HTR-8/SVneo (cell line): ENCODE results near the gene RFXANK.
"Not testable (repeated sequence)": the region's sequence is repeated elsewhere in the genome, so short reads cannot be mapped to it uniquely, and the experiment has no call there.

Experiments used
- DNase-seq: peaks from one replicate; pipeline ENCODE4 v3.0.0; 2011; ENCODE audit warnings: low spot score, mixed read lengths; ENCODE audit not compliant: insufficient read length
- FAIRE-seq: peaks from 2 replicates; lab custom pipeline; 2011; peaks lifted over from hg19 to GRCh38; lab: Jason Lieb, UNC

RFXANK gene, protein sequence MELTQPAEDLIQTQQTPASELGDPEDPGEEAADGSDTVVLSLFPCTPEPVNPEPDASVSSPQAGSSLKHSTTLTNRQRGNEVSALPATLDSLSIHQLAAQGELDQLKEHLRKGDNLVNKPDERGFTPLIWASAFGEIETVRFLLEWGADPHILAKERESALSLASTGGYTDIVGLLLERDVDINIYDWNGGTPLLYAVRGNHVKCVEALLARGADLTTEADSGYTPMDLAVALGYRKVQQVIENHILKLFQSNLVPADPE

DNA sequence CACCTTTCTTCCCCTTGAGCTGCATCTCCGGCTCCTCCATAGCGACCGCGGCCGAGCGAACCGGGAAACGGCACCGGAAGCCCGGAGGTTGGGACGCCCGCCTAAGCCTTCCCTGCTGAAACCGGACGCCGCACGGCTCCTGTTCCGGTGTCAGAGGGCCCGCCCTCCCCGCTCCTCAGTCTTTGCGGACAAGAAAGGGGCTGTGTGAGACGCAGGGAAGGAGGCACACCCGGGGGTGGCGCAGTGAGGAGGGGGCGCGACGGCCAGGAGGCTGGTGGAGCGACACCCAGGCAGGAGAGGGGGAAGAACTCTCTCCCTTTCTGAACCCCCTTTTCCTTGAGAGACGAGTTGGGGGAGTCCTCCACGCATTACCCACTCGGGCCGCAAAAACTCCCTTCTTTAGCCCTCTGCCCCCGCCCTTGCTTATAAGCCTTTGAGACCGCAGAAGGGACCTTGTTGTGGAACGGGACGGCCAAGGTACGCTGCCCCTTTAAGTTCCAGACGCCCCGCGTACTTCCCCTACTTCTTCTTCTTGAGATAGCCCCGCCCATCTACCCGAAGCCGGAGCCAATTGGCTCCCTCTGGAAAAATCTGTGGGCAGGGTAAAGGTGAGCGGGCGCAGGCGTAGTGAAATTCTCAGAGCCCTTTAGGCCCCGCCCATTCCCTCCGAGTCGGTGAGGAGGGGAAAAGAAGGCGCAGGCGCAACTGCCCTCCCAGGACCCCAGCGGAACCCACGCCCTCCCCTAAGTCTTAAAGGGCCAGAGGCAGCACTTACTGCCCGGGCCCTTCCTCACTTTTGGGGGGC is at the start of gene RFXANK, which contains the start of gene BORCS8:
Gene RFXANK, plus strand, starts transcription at position 181 of the 805 bp plus-strand sequence. CDS start 1,689 bp downstream, outside the sequence.
Gene BORCS8, minus strand, starts transcription at position 75 of the 805 bp plus-strand sequence. Its CDS starts 35 bp downstream, at position 40.
- FAIRE-seq: peak; percentile 87
- DNase-seq: peak; percentile 99

DNA sequence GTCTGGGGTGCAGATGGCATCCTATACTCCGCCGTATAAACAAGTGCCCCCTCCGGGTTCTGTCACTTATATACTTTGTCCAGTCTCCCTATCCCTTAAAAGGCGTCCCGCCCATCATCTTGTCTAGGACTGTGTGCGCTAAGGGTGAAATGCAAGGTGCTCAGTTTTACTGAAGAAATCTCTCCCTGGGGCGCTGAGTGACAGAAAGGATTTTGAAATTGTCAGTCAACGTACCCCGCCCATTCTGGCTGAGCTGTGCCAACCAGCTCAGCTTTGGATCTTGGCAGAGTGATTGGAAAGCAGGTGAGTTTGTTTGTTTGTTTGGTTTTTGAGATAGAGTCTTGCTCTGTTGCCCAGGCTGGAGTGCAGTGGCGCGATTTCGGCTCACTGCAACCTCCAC is 49.7 kb upstream of the RFXANK start:
- FAIRE-seq: no peak

DNA sequence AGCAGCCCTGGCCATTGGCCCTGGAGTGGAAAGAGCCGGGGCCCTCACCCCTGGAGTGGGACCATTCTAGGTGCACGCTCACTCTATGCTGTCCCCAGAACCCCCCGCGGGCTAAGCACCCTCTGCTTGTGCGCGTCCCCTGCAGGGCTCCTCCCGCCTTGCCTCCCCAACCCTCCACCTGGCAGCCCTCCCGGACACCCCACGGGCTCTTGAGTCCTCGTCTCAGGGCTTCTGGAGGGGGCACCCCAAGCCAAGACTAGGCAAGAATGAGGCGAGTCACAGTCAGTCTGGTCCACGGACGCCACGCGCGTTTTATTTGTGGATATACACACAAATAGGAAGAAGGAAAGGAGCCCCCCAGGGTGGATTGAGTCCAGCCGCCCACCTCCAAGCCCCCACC is 46.8 kb upstream of the RFXANK start:
- FAIRE-seq (no peak), DNase-seq (no peak)

More for the DNA sequence above, 49.7 kb upstream of the RFXANK start:
- DNase-seq: no peak

DNA sequence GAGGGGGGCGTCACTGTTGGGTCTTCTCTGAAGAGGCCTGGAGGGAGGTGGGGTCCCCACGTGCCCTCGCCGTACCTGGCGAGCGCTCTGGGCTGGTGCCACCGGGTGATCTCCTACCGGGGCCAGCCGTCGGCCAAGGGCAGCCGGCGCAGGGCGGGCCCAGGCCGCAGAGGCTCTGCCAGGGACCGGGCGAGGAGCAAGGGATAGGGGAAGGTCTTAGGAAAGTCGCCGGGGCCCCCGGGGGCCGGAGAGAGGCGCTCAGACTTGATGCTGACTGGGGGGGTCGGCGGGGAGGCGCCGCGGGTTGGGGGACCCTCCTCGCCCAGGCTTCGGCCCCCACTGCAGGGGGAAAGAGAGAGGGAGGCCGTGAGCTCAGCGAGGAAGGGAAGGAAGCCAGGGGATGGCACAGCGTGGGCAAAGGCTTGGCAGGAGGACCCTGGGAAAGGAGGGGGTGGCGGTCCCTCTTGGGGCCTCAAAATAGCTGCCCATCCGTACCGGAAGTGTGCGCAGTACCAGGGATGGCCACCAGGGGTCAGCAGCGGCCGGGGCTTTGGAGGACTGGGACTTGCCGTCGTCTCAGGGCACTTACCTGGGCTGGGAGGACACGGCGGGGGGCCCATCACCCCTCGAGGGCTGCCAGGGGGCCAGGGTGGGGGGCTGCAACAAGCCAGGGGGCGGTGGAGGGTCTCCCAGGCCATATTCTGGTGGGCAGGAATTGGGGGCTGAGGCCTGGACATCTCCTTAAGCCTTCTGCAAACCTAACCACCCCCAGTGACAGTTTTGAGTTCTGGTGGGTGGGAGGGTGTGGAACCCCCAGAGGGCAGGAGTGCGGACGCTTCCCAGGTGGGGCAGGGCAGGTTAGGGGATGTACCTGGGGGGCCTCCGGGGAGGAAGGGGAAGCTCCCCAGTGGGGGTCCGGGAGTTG is 46.1 kb upstream of the RFXANK start:
- DNase-seq (peak; percentile 75), FAIRE-seq (peak; percentile 84)

DNA sequence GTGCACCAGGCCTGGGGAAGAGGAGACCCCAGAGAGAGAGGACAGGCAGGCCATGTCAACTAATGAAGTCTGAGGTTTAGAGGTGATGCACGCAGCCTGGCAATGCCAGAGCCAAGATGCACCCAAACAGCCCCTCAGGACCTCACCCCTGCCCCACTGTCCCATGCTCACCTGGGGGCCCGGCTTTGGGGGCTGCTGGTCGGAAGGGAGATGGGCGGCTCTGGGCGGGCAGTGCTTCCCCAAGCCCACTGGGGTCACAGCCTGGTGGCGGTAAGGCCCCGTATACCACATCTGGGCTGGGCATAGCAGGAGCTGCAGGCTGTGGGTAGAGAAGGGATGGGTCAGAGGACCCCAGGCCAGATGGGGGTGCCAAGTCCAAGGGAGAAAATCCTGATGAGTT is 45.2 kb upstream of the RFXANK start:
- no peak for DNase-seq
- no peak for FAIRE-seq

DNA sequence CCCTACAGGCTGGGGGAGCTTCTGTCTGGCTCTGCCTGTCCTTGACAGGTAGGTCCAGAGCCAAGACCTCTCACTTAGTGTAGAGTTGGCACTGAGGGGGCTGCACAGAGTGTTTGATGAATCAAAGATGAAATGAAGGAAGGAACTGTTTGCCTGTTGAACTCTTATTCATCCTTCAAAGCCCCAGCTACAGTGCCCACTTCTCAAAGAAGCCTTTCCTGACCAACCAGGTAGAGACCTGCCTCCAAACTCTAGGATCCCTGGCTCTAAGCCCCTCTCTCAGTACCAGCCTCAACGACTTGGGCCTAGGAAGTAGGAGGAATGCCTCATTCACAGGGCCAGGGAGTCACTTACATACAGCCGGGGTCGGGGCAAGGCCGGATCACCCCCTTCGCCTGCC is 44.7 kb upstream of the RFXANK start:
- FAIRE-seq: no peak
- DNase-seq: no peak

DNA sequence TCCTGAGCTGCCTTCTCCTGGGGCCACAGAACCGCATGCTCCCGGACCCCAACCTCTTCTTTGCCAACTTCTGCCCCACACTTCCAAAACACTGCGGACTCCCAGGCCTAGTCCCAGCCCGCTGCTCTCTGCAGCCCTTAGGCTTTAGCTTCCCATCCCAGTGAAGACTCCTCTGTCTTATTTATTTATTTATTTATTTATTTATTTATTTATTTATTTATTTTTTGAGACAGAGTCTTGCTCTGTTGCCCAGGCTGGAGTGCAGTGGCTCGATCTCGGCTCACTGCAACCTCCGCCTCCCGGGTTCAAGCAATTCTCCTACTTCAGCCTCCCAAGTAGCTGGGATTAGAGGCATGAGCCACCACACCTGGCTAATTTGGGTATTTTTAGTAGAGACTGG is 43.6 kb upstream of the RFXANK start:
- DNase-seq, FAIRE-seq: not testable (repeated sequence)

DNA sequence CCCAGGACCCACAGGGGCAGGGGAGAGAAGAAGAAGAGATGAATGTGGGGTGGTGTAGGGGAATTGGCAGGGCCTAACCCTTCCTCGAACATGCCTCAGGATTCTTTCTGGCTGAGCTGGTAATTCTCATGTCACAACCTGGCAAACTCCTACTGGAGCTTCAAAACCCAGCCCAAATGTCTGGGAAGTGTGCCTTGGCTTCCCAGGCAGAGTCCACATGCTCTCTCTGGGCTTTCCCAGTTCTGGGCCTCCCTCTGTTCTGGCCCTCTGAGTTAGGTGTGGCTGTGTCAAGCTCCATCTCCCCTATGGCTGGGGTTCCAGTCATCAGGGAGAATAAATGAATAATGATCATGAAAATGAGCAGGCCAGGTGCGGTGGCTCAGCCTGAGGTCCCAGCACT is 42.6 kb upstream of the RFXANK start:
- FAIRE-seq (no peak), DNase-seq (no peak)

DNA sequence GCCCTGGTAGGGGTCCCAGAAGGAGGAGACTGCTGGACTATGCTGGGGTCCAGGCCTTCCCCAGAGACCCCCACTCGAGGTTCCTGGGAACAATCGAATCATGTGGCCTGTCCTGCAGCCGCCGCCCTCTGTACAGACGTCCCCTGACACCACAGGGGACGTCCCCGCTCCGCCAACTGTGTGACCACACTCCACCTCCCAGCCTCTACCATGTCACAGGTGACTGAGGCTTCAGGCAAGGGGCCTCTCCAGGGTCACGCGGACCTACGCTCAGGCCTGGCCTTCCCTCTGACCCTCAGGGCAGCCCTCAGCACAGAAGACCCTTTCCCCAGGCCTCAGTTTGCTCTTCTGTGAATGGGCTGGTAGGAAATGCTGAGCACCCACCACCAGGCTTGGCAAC is 40.6 kb upstream of the RFXANK start:
- DNase-seq (no peak), FAIRE-seq (no peak)

DNA sequence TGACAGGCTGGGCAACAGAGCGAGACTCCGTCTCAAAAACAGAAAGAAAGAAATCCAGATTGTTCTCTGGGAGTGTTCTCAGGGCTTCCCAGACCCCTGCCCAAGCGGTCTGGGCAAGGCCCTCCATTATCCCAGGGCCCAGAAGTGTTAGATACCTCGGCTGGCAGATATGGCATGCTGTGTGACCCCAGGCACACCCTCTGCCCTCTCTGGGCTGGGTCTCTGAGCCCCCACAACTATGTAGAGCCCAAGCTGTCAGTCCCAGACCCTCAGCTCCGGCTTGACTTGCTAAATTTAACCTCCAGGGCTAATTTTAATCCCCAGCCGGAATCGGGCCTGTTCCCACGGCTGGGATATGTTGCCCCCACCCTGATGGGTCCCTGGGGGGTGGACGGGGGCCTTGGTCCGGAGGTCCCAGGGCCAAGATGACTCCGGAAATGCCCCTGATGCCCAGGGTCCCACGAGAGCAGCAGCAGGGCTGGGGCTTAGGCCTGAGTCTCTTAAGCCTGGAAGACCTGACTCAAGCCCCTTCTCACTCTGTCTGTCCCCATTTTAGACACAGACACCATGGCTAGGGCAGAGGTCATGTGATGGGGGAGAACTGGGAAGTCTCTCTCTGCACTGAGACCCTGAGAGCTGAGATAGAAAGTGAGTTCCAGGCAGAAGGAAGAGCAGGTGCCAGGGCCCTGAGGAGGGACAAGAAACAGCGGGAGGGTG is 39.2 kb upstream of the RFXANK start:
- DNase-seq (no peak), FAIRE-seq (no peak)

DNA sequence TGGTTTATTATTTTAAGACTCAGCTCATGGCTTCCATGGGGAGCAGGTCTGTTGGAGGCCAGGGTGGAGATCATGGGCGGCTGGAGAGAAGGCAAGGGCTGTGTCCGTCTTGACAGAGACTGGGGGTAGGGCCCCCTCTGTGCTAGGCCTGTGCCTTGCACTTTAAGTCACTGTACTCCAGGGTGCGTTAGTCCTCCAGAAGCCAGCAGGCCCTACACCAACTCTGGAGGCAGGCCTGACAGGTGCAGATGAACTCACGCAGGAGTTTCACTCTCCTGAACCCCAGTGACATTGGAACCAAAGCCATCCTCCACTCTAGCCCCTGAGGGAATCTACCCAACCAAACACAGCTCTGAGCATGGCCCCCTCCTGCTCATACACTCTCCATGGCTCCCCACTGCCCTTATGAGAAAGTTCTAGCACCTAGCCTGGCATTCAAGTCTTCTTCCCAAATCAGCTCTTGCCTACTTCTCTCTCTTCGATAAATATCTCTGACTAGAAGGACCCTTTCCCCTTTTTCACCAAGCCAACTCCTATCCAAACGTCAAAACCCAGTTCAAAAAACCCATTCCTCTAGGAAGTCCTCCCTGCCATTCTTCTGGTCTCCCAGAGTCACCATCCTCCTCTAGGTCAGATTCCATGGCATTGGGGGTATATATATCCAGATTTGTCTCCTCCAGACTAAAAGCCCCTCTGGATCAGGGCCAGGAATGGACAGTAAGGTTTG is 37.1 kb upstream of the RFXANK start:
- DNase-seq (no peak), FAIRE-seq (no peak)

DNA sequence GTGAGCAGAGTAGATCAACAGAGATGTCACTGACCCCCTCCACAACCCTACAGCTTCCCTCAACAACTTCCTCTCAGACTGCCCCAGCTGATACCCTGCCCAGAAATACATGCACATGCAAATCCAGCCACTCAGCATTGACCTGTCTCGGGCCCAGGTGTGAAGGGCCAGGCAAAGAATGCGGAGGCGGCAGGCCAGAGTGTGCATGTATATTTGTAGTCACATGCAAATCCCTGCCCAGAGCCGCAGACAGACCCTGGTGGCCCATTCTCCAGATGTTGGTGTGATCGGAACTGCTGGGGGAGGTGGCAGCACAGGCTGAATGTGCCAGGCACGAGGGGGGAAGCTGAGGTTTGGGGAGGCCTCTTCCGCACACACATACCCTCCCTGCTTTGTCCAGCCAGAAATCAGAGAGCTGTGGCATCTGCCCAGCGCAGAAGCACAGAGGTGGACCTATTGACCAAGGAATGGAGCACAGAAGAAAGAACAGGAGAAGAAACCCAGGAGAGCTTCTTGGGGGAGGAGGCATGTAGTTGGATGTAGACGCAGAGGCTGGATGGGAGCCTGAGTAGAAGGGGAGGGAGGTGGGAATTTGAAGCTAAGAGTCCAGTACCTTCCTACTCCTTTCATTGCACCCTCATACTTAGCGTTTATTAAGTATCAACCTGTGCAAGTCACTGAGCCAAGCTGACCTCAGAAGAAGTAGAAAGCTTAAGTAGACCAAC is 36.4 kb upstream of the RFXANK start:
- no peak for DNase-seq
- no peak for FAIRE-seq

DNA sequence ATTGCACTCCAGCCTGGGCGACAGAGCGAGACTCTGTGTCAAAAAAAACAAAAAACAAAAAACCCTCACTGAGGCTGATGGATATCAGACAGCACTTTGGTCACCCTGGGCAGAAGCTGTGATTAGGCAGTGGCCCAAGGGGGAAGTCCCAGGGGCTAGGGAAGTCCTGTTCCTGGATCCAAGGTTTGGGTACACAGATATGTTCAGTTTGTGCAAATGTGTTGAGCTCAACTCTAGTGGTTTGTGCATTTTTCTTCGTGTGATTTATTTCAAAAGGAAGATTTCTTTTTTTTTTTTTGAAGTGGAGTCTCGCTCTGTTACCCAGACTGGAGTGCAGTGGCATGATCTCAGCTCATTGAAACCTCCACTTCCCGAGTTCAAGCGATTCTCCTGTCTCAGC is 34.2 kb upstream of the RFXANK start:
- no peak for DNase-seq
- no peak for FAIRE-seq

DNA sequence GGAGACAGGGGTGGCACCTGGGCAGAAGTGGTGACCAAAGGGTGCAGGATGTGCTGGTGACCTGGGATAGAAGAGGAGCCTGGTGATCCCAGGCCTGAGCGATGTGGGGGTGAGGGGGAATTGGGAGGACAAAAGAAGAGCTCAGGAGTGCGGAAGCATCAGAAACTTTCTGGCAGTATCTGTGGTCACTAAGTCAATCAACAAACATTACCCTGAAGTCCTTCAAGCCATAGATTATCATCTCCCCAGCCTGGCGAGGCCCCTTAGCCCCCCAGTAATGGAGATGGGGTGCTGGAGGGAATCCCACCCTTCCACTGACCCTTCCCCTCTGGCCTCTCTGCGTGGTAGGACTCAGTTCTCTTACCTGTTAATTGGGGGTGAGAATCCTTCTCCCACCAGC is 32.5 kb upstream of the RFXANK start:
- FAIRE-seq: no peak
- DNase-seq: no peak

DNA sequence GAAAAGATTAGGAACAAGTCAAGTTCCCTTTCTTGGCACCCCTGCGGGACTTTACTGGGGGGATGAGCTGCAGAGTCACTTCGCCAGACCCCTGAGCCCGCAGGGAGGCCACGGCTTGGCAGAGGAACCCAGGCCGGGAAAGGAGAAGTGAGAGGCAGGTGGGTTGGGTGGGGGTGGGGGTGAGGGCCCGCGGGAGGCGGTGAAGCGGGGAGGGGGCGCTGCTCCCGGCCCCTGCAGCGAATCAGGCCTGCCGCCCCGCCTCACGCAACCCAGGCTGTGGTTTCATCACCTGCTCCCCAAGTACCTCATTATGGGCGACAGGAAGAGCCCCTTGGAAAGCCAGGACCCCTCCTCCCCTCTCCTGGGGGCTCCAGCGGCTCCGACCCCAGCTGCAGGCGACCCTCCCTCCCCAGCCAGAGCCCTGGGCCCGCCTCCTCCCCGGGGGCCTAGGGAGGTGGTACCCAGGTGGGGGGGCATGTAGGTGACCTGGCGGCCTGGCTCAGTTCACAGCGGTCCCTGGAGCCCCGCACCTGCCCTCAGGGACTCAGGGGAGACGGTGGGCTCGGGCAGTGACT is 31.5 kb upstream of the RFXANK start:
- DNase-seq: no peak
- no peak for FAIRE-seq

DNA sequence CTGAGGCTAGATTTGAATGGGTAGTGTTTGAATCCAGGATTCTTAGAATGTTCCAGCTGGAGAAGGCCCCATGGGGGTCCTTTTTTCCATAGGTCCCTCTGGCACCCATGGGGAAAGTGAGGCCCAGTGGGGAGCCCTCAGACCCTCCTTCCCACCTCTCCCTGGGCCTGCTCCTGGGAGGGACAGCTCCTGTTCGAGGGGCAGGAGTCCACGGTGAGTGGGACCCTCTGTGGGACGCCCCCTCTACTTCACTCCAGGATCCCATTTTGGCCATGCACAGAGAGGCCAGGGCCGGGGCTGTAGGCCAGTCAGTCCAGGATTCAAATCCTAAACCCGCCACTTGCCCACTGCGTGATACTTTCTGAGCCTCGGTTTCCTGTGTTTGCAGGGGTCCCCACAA is 29.6 kb upstream of the RFXANK start:
- no peak for DNase-seq
- FAIRE-seq: no peak

DNA sequence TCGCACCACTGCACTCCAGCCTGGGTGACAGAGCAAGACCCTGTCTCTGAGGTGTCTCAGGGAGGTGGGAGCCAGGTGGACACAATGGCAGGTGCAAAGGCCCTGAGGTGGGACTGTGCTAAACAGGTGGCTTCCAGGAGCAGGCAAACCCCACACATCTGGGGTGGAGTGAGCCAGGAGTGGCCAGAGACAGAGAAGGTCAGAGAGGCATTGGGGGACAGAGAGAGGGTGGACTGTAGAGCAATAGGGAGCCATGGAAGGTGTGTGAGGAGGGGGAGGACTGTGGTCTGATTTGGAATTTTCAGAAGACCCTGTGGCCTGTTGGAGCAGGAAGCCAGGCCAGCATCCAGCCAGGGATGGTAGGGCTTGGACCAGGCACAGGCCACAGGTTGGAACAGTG is 26.7 kb upstream of the RFXANK start:
- no peak for DNase-seq

DNA sequence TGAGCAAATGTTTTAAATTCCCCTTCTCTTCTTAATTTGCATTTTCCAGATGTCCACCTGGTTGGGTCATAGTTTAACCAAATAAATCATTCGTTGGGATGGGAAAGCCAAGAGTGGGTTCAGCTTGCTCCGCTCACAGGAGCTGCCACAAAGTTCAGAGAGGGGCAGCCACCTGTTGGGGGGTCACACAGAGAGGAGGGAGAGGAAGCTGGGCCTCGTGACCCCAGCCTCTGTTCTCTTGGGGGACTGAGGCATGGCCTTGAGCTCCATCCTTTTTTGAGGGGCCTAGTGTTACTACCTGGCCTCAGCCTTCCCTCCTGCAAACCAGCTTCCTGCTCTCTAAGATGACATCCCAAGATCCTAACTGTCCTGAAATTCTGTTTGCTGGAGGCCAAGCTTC is 24.4 kb upstream of the RFXANK start:
- FAIRE-seq (no peak), DNase-seq (no peak)

More for the DNA sequence above, 26.7 kb upstream of the RFXANK start:
- FAIRE-seq: no peak
